Stimulated activated CD8-positive, alpha-beta memory T cell treated with anti-CD3 and anti-CD28 coated beads, Interleukin-15, amount 100 ng/mL, for 4 hours (primary cell): ENCODE measurements around the gene SGIP1.
"Not testable (repeated sequence)": the region's sequence is repeated elsewhere in the genome, so short reads cannot be mapped to it uniquely, and the experiment has no call there.

Source experiments
- DNase-seq, 2 donors: peaks; one replicate each; pipeline ENCODE4 v3.0.0-alpha.2; 2020; ENCODE audit warnings: low read depth in 2 of 2

SGIP1 gene

GRCh38 chr1:66557157-66557556 lies 23.2 kb downstream of the SGIP1 start:
- no peak for DNase-seq

DNA sequence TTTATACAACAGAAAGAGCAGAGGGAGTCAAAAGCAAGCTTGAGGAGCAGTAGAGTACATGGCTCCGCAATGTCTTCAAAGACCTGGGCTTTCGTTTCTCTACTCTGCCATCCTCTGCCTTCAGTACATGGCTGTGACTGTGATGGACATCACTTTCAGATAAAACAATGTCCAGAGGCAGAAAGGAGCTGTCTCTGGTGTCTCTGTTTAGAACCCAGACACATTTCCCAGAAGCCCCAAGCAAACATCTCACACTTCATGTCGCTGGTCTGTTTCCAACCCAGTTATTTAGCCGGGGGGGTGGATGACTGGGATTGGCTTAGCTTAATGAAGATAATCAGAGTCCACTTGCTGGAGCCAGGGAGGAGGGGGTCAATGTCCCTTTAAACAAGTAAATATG lies 25.6 kb downstream of the SGIP1 start:
- no peak for DNase-seq

DNA sequence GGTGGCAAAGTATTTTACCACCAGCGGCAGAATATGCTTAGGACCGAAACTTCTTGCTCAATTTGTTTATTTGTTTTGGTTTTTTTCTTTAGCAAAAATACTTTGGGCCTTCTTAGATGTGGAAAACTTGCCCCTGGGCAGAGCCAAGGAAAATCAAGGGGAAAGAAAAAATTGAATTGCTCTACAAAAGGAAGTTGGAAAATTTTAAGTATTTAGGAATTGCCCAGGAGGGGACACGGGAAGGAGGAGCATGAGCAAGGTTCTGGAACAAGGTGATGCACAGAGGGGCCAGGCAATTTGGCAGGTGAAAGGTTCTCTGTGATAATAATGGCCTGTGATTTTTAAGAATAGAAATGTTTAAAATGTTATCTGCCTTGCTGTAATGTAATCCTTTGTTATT lies 28.6 kb downstream of the SGIP1 start:
- DNase-seq, result no peak

- no peak for DNase-seq
These were observed 29.3 kb downstream of the SGIP1 start for GRCh38 chr1:66563094-66563800.

DNA sequence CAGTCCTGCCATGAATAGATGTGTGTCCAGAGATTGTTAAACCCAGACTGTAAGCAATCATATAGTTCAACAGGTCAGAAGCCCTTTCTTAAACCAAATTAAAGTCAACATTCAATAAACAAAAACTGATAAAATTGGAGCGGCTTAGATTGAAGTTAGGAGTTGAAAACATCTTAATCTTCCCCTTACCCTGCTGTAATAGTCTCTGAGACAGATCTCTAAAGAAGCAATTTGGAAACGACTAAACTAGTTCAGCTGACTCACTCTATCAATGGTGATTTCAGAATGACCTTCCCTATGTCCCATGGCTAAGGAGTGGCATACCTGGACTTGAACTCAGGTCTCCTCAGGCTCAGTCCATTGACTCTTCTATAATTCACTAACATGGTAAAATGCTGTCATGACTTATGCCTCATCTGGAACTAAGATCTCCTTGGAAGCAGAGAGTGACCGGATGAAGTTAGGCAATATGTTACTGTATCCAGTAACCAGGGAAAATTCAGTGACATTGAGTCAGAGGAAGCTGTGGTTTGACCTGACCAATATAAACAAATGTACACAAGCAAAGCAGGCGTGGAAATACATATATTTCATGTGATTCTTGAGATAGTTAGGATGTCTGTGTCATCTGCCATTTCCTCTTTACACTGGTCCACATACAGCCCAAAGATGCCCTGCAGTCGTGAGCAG lies 30.1 kb downstream of the SGIP1 start:
- DNase-seq, result no peak

DNA sequence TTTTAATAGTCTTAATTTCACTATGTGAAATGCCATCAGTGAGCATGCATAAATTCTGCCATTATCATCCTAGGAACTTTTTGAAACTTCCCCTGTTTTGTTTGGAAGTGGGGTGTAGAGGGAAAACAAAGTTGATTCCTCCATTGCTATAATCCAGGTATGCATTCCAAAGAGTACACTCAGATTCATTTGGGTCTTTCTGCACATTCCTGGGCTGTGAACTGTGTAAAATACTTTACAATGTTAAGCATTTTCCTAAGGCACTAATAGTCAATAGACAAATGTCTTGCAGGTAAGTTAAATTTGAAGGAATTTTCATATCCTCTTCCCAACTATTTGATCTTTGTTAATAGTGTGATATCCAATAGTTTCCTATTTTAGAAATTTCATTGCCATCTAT lies 36.2 kb downstream of the SGIP1 start:
- no peak for DNase-seq

- no peak for DNase-seq
These were observed 37.8 kb downstream of the SGIP1 start for GRCh38 chr1:66571789-66572188.

- DNase-seq, result no peak
These were observed 41.8 kb downstream of the SGIP1 start for GRCh38 chr1:66575739-66576138.

DNA sequence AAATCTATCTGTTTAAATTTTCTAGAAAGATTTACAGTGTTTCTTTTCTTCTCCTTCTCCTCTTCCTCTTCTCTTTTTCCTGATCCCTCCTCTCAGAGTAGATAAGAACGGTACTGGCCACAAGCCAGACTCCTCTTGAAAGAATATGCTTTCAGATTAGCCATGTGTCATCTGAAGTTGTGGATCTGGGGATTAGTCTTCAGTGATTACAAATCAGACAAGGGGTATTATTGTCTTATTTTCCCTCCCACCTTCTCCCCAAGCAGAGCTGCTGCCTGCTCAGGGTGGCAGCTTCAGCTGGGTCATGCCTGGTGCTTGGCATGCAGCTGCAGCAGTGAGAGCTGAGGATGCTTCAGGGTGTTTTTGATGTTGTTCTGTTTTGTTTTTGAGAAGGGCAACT lies 42.7 kb downstream of the SGIP1 start:
- no peak for DNase-seq

- no peak for DNase-seq
These were observed 44.9 kb downstream of the SGIP1 start for GRCh38 chr1:66578841-66579240.

DNA sequence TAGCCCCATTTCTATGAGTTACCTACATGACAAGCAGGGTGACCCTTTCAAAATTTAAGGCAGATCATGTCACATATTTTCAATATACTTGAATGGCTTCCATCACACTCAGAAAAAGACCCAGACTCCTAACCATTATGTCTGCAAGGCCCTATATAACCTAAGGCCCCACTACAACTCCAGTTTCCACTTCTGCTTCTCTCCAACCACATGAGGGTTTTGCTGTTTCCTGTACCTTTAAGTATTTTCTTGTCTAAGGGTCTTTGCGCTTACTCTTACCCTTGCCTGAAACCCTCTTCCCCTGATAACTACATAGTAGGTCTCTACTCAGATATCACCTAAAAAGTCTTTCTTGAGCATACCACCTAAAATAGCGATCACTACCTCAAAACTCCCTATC lies 46.1 kb downstream of the SGIP1 start:
- no peak for DNase-seq

- no peak for DNase-seq
These were observed 49.1 kb downstream of the SGIP1 start for GRCh38 chr1:66583021-66583420.

GRCh38 chr1:66585002-66585401 lies 51.0 kb downstream of the SGIP1 start:
- no peak for DNase-seq

DNA sequence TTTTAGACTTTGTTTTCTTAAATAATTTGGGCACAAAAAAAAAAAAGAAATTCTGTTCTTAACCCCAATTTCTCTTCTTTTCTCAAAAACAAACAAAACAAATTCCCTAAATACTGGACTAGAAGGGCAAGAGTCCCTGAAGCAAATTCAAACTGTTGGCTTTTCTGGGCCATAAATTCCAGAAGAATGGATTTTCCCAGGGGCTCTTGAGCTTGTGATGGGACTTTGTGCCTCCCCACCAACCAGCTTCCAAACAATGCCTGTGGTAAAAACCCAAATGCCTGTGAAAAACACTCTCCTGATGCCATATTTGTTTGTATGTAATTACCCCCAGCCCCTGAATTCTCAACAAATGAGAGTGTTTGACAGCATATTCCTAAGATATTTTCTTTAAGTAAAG lies 55.4 kb downstream of the SGIP1 start:
- no peak for DNase-seq

DNA sequence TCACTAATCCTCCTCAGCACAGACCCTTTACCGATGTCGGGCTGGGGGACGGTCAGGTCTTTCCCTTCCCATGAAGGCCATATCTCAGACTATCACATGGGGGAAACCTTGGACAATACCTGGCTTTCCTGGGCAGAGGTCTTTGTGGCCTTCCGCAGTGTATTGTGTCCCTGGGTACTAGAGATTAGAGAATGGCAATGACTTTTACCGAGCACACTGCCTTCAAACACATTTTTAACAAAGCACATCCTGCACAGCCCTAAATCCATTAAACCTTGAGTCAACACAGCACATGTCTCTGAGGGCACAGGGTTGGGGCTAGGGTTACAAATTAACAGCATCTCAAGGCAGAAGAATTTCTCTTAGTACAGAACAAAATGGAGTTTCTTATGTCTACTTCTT lies 58.2 kb downstream of the SGIP1 start:
- not testable (repeated sequence) for DNase-seq

GRCh38 chr1:66596191-66596590 lies 62.2 kb downstream of the SGIP1 start:
- no peak for DNase-seq

- no peak for DNase-seq
These were observed 63.5 kb downstream of the SGIP1 start for GRCh38 chr1:66597500-66597899.

DNA sequence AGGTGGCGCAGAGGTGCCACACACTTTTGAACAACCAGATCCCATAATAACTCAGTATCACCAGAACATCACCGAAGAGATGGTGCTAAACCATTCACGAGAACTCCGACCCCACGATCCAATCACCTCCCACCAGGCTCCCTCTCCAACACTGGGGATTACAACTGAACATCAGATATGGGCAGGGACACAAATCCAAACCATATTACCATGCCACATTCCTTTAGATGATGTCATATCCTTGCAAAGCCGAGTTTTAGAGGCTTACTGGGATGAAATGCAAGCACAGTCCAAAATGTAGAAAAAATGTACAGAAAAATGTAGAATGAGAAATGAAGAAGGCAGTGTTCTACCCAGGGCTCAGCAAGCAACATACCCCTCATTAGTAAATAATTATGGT lies 64.7 kb downstream of the SGIP1 start:
- no peak for DNase-seq

DNA sequence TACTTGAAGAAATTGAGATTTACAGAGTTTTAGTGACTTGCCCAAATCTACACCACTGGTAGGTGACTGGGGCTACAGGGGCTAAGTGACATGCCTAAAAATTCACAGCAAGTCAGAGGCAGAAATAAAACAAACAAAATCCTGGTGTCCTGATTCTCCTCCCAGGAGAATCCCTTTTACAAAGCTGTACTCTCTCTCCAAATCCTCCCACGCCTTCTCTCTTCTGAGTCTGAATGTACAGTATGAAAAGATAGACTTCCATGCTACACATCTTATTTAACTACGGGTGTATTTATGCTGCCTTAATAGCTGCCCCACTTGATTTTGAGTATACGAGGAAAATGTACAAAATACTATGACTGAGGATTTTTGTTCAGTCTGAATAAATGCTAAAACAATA lies 65.4 kb downstream of the SGIP1 start:
- DNase-seq, result no peak

DNA sequence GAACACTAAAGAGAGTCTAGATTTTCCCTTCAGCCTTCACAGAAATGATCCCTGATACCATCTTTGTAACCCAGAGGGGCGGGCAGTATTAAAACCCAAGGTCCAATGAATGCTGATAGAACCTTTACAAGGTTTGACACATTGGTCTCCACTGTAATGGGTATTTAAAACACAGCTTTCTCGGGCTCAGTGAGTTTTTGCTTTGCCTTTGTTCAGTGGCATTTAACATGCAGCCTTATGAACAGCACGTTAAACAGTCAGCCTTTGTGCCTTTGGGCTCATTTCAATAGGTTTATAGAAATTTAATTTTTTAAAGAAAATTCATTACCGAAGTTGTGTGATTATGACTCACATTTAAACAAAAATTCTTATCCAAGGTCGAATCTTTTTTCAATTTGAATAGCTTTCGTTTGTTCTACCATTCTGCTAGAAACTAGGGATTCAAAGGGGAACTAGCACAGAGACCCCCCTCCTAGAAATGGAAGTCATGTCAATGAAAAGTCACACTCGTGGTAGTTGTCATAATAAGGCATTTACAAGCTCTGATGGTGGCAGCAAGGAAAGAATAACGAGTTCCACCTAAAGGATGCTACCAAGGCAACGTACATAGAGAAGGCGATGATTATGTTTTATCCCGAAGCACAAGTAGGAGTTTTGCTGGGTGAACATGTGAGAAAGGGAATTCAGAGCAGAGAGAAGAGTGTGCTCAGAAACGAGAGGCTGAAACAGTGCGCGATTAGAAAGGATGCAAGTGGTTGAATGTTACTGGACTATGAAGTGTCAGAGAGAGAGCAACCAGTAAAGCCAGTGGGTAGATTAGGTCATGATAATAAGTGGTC lies 66.2 kb downstream of the SGIP1 start:
- no peak for DNase-seq

GRCh38 chr1:66605419-66605997 lies 71.6 kb downstream of the SGIP1 start:
- no peak for DNase-seq

DNA sequence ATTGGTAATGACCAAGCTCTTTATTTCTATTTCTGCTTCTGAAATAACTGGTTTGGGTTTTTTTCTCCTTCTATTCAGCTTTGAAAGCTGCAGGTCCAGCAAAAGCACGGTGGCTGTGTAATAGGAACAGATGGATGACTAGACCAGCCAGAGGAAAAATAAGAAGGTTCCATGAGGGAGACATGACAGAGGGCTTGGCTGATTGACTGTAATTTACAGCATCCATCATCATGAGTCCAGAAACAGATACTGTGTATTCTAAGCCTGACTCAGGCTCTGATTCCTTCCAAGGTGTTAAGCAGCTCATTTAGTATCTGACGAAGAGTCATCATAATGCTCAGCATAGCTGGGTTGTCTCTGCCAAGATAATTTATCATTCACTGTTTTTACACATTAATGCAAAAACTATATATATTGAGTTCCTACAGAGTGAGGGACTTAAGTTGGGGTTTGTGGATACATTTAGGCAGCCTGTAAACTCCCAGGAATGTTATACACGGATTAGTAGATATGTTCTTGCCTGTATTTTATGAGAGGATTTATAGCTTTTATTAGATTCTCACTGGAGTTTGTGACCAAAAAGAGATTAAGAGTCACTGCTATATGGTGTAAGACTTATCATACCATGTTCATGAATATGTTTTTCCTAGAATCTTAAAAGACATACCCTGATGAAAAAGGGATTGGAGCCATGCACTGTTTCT lies 72.6 kb downstream of the SGIP1 start:
- DNase-seq, result no peak
